ENCODE measurements around the gene PDE3A.
"Not testable (repeated sequence)": the region's sequence is repeated elsewhere in the genome, so short reads cannot be mapped to it uniquely, and the experiment has no call there.

The PDE3A gene

GRCh38 chr12:20546267-20546666 lies 177.9 kb downstream of the PDE3A start:
- DNase-seq (ENCODE audit: low read depth in 2 of 2, low spot score in 1 of 2): no peak

- DNase-seq (ENCODE audit: low read depth in 2 of 2, low spot score in 1 of 2): no peak
Measured at GRCh38 chr12:20547816-20548575, 179.7 kb downstream of the PDE3A start.

- DNase-seq (ENCODE audit: low read depth in 2 of 2, low spot score in 1 of 2): no peak
Measured at GRCh38 chr12:20548611-20549010, 180.3 kb downstream of the PDE3A start.

GRCh38 chr12:20549108-20549719 lies 180.9 kb downstream of the PDE3A start:
- no peak for DNase-seq (ENCODE audit: low read depth in 2 of 2, low spot score in 1 of 2)

- not testable (repeated sequence) for DNase-seq (ENCODE audit: low read depth in 2 of 2, low spot score in 1 of 2)
Measured at GRCh38 chr12:20551742-20552442, 183.6 kb downstream of the PDE3A start.

- not testable (repeated sequence) for DNase-seq (ENCODE audit: low read depth in 2 of 2, low spot score in 1 of 2)
Measured at GRCh38 chr12:20552586-20552985, 184.2 kb downstream of the PDE3A start.

GRCh38 chr12:20555015-20555414 lies 186.7 kb downstream of the PDE3A start:
- no peak for DNase-seq (ENCODE audit: low read depth in 2 of 2, low spot score in 1 of 2)

- no peak for DNase-seq (ENCODE audit: low read depth in 2 of 2, low spot score in 1 of 2)
Measured at GRCh38 chr12:20555771-20556170, 187.4 kb downstream of the PDE3A start.

- no peak for DNase-seq (ENCODE audit: low read depth in 2 of 2, low spot score in 1 of 2)
Measured at GRCh38 chr12:20557096-20557495, 188.8 kb downstream of the PDE3A start.

- no peak for DNase-seq (ENCODE audit: low read depth in 2 of 2, low spot score in 1 of 2)
Measured at GRCh38 chr12:20560935-20561334, 192.6 kb downstream of the PDE3A start.

GRCh38 chr12:20561871-20562270 lies 193.5 kb downstream of the PDE3A start:
- no peak for DNase-seq (ENCODE audit: low read depth in 2 of 2, low spot score in 1 of 2)

- DNase-seq (ENCODE audit: low read depth in 2 of 2, low spot score in 1 of 2): no peak
Measured at GRCh38 chr12:20567413-20567812, 199.1 kb downstream of the PDE3A start.

GRCh38 chr12:20572451-20572850 lies 204.1 kb downstream of the PDE3A start:
- no peak for DNase-seq (ENCODE audit: low read depth in 2 of 2, low spot score in 1 of 2)

GRCh38 chr12:20576528-20576927 lies 208.2 kb downstream of the PDE3A start:
- no peak for DNase-seq (ENCODE audit: low read depth in 2 of 2, low spot score in 1 of 2)

- DNase-seq (ENCODE audit: low read depth in 2 of 2, low spot score in 1 of 2): no peak
Measured at GRCh38 chr12:20577054-20577453, 208.7 kb downstream of the PDE3A start.

- no peak for DNase-seq (ENCODE audit: low read depth in 2 of 2, low spot score in 1 of 2)
Measured at GRCh38 chr12:20578142-20578541, 209.8 kb downstream of the PDE3A start.

- DNase-seq (ENCODE audit: low read depth in 2 of 2, low spot score in 1 of 2): no peak
Measured at GRCh38 chr12:20585055-20585625, 216.8 kb downstream of the PDE3A start.

- no peak for DNase-seq (ENCODE audit: low read depth in 2 of 2, low spot score in 1 of 2)
Measured at GRCh38 chr12:20585913-20586312, 217.6 kb downstream of the PDE3A start.

GRCh38 chr12:20588042-20588441 lies 219.7 kb downstream of the PDE3A start:
- no peak for DNase-seq (ENCODE audit: low read depth in 2 of 2, low spot score in 1 of 2)

- no peak for DNase-seq (ENCODE audit: low read depth in 2 of 2, low spot score in 1 of 2)
Measured at GRCh38 chr12:20590570-20590969, 222.2 kb downstream of the PDE3A start.

- no peak for DNase-seq (ENCODE audit: low read depth in 2 of 2, low spot score in 1 of 2)
Measured at GRCh38 chr12:20592556-20592955, 224.2 kb downstream of the PDE3A start.

GRCh38 chr12:20593611-20594010 lies 225.3 kb downstream of the PDE3A start:
- no peak for DNase-seq (ENCODE audit: low read depth in 2 of 2, low spot score in 1 of 2)
